DND-41 (cell line): ENCODE measurements around the gene KRTAP4-5.

Experiments used
- EZH2 ChIP-seq: IDR thresholded peaks from 3 replicates; pipeline ENCODE4 v1.6.1; 2012; ENCODE audit warnings: borderline replicate concordance, low read depth, mild to moderate bottlenecking, moderate library complexity, low read length, inconsistent platforms; ENCODE audit not compliant: severe bottlenecking
- TF ChIP-seq, protein P1 (sequence below): IDR thresholded peaks from 2 replicates; pipeline ENCODE4 v1.5.1; 2012; ENCODE audit warnings: borderline replicate concordance, low read length, moderate library complexity, mild to moderate bottlenecking; ENCODE audit not compliant: poor library complexity, severe bottlenecking; ENCODE audit errors: extremely low read depth

DNA sequence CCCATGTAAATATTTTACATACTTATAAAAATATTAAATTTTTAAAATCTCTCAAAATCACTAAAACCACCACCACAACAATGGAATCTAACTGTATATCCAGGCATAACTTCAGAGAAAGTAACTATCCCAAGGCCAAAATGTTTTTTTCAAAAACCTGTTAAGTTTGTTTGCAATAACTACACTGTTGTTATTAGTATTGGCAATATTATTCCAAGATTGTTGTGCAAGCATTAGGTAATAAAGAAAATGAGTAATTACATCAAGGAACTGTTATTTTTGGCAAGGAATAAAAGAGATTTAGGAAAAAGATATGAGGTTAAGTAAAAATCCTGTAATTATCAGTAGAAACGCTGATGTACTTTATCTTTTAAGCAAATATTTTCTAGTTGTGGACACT, 22.3 kb downstream of the KRTAP4-5 start:
- TF ChIP-seq, protein P1, sequence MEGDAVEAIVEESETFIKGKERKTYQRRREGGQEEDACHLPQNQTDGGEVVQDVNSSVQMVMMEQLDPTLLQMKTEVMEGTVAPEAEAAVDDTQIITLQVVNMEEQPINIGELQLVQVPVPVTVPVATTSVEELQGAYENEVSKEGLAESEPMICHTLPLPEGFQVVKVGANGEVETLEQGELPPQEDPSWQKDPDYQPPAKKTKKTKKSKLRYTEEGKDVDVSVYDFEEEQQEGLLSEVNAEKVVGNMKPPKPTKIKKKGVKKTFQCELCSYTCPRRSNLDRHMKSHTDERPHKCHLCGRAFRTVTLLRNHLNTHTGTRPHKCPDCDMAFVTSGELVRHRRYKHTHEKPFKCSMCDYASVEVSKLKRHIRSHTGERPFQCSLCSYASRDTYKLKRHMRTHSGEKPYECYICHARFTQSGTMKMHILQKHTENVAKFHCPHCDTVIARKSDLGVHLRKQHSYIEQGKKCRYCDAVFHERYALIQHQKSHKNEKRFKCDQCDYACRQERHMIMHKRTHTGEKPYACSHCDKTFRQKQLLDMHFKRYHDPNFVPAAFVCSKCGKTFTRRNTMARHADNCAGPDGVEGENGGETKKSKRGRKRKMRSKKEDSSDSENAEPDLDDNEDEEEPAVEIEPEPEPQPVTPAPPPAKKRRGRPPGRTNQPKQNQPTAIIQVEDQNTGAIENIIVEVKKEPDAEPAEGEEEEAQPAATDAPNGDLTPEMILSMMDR, result no peak
- TF ChIP-seq EZH2, result no peak
